Stimulated activated CD8-positive, alpha-beta memory T cell treated with anti-CD3 and anti-CD28 coated beads, Interleukin-12 subunit alpha, Interleukin-12 subunit beta, amount 100 ng/mL, for 24 hours (primary cell): ENCODE data around the gene HNRNPK.

Experiments used
- DNase-seq: peaks from one replicate; pipeline ENCODE4 v3.0.0-alpha.2; 2020; ENCODE audit errors: extremely low read depth

Gene HNRNPK

DNA sequence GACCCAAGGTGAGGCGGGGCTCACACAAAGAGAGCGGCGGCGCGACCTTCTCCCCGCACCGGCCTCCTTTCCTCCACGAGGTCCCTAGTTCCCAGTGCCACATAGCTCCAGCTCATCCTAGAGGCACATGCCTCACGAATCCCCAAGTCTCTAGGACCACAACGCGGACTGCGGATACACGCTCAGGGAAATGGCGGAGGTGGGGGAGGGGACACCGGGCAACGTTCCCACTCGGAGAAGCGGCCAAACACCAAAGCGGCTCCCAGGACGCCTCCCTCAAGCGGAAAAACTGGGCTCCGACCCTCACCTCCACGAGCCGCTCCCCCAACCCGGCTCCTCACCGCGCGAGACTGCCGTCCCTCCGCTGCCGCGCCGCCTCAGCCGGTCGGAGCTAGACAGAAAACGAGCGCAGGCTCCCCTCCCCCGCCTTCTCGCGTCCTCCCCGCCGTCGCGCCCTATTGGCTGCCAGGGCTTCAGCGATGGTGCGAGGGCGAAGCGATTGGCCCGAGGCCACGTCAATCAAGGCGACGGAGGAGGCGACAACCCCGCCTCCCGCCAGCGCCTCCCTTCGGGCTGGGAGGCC lies at the start of gene HNRNPK:
Gene HNRNPK (minus strand): TSS at position 404 of the 583 bp plus-strand sequence. CDS start 1,963 bp downstream, outside the sequence.
- DNase-seq: peak; percentile 97

DNA sequence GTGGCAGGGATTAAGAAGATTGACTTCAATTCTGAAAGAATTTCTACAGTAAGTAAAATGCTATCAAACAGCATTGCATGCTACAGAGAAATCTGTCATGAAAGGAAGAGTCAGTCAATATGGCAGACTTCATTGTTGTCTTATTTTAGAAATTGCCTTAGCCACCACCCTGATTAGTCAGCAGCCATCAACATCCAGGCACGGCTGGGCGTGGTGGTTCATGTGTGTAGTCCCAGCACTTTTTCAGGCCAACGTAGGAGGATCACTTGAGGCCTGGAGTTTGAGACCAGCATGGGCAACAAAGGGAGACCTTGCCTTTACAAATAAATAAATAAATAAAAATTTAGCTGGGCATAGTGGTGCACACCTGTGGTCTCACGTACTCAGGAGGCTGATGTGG lies 47.2 kb upstream of the HNRNPK start:
- DNase-seq: no peak

DNA sequence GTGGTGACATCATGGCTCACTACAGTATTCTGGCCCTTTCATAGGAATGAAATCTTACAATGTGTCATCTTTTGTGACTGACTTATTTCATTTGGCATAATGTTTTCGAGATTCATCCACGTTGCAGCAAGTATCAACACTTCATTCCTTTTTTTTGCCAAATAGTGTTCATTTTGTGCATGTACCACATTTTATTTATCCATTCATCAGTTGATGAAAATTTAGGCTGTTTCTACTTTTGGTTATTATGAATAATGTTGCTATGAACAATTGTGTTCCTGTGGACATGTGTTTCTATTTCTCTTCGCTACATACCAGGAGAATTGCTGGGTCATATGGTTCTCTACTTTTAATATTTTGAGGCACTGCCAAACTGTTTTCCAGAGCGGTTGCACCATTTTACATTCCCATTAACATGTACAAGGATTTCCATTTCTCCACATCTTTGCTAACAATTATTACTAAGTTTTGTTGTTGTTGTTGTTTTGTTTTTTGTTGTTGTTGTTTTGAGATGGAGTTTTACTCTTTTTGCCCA lies 44.1 kb upstream of the HNRNPK start:
- DNase-seq: no peak

DNA sequence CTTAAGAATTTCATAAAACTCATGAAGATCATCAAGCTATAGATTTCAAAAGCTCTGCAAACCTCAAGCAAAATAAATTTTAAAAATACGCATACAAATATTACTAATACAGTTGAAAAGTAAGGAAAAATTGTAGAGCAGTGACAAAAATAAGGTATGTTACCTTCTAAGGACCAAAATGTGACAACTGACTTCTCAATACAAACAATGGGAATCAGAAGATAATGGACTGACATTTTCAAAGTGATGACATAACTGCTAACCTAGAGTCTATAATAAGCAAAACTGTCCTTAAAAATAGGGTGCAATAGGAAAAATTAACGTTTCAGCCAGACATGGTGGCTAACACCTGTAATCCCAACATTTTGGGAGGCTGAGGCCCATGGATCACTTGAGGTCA lies 27.6 kb upstream of the HNRNPK start:
- no peak for DNase-seq

DNA sequence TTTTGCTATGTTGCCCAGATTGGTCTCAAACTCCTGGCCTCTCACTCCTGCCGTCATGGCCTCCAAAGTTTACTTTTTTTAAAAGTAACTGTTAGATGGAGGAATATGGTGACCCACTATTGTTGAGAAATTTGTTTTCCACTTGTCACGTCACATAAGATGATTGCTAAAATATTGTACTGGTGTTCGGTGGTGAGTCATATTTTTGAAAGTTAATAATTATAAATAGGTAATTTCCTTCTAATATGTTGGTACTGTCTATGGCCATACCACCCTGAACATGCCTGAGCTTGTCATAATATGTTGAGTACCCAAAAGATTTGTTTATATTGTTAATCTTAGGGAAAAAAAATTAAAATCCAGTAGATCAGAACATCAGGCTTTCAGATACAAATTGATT lies 23.2 kb upstream of the HNRNPK start:
- no peak for DNase-seq

DNA sequence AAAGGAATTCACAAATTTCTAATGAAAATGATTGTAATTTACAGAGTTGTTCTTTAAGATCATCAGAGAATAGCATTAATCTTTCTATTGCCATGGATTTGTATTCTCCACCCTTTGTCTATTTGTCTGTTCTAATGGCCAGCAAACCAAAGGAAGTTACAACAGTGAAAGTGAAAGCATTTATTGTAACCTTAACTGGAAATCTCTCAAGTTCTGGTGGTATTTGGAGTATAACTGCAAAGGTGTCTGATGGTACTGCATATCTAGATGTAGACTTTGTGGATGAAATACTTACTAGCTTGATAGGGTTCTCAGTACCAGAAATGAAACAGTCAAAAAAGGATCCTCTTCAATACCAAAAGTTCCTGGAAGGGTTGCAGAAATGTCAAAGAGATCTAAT lies 22.3 kb upstream of the HNRNPK start:
- DNase-seq: no peak

DNA sequence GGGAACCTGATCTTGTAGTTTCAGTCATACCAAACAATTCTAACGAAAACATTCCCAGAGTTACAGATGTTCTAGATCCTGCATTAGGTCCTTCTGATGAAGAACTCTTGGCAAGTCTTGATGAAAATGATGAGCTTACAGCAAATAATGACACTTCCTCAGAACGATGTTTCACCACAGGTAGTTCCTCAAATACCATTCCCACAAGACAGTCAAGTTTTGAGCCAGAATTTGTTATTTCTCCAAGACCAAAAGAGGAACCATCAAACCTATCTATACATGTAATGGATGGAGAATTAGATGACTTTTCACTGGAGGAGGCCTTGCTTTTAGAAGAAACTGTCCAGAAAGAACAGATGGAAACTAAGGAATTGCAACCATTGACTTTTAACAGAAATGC lies 21.6 kb upstream of the HNRNPK start:
- no peak for DNase-seq

DNA sequence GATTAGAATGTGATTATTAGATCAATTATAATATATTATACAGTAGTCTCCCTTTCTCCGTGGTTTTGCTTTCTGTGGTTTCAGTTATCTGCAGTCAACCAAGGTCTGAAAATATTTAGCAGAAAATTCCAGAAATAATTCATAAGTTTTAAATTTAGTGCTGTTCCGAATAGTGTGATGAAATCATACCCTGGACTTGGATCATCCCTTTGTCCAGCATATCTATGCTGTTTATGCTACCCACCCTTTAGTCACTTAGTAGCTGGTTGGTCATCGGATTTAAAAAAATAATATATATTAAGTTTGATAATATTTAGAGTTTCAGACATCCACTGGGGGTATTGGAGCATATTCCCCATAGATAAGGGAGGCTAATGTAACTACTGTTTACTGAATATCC lies 20.2 kb upstream of the HNRNPK start:
- DNase-seq: no peak

DNA sequence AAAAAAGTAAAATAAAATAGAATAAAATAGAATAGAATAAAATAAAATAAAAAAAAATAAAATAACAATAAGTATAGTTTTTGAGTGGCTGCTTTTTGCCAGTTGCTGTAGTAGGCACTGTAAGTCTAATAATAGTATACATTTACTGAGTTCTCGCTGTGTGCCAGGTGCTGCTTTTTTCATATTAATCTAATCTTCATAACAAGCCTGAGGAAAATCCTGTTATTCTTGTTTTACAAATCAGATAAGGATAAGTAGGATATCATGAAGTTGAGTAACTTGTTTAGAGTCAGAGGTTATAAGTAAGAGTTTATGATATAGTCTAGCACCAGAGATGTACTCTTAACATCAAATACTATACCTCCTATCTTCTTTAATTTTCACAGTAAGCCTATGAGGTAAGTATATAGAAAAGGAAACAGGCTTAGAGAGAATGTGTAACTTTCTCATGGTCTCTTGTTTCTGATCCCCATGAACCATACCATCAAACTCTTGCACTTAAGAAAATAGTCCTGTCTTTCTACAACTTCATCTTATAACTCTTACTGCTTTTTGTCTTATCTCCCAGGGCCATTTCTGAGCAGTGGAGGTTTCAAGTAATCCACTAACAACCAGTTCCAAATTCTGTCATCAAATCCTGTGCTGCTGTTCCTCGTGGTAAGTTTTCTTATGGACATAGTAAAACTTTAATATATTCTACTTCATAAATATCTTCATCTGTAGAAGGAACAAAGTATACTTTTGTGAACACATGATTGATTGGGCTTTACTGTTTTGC lies 19.3 kb upstream of the HNRNPK start:
- no peak for DNase-seq

DNA sequence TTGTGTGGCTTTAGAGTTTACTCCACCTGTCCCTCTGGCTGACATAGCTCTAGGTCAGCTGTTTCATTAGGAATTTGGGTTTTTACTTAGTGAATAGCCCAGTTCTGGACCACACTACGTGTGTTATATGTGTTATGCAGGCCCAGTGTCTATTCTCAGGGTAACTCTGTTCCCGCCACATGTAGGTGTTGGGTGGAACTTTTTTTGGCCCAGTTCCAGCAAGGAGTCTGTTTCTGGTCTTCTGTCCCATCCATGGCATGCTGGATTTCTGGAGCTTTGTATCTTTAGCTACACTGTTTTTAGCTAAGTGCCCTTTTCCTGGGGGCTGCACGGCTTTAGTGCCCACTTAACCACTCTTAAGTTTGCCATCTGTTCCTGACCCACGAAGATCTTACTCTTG lies 16.1 kb upstream of the HNRNPK start:
- no peak for DNase-seq

DNA sequence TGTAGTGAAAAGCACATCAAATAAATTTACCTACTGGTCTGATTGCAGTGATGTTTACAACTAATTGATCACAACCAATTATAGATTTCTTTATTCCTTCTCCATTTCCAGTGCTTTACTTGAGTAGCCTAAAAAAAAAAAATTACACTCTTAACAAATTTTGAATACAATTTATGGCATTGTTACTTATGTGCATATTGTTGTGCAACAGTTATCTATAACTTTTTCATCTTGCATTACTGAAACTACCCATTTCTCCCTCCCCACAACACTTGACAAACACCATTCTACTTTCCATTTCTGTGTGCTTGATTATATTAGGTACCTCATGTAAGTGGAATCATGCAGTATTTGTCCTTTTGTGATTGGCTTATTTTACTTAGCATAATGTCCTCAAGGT lies 12.9 kb upstream of the HNRNPK start:
- no peak for DNase-seq

DNA sequence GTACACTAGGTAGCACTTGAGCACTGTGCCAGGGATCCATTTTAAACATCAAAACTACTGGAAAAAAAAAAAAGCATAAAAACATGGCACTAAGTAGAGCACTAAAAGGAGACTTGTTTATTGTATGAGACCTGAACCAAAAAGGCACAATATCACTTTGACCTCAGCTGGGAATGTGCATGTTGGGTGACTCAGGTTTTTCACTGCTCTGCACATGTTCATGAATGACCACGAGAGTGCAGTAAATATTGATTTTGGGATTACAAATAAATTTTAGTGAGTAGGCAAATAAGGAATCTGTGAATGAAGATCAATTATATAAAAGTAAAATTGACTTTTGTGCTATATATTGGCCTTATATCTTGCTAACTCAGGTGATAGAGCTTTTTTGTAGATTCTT lies 12.4 kb upstream of the HNRNPK start:
- no peak for DNase-seq

DNA sequence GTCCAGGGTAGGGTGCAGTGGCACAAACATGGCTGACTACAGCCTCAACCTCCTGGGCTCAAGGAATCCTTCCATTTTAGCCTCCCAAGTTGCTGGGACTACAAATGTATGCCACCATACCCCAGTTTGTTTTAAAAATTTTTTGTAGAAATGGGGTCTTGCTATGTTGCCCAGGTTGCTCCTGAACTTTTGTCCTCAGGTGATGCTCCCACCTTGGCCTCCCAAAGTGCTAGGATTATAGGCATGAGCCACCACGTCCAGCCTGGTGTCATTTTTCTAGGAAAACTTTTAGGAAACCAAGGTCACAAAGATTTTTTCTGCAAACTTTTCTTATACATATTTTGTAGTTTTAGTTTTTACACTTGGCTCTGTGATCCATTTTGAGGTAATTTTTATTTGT lies 11.3 kb upstream of the HNRNPK start:
- no peak for DNase-seq

DNA sequence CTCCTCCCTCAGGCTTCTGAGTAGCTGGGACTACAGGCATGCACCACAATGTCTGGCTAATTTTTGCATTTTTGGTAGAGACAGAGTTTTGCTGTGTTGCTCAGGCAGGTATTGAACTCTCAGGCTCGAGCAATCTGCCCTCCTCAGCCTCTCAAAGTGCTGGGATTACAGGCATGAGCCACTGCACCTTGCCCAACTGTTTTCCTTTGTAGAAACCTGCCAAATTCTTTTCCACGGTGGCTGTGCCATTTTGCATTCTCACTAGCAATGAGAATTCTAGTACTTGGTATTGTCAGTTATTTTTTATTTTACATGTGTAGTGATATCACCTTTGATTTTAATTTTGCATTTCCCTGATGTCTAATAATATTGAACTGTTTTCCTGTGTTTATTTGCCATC lies 8.4 kb upstream of the HNRNPK start:
- DNase-seq: no peak

DNA sequence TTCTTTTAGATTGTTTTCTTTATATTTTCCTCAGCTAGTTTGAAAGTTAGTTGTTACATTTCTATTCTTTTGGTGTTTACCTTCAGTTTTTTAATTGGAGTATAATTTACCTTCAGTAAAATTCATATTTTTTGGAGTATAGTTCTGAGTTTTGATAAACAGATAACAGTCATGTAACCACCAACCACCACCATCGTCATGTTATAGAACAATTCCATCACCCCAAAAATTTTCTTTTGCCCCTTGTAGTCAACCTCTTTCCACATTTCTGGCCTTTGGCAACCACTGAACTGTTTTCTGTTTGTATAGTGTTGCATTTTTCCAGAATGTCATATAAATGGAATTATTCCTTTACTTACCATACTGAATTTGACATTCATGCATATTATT lies 7.4 kb upstream of the HNRNPK start:
- no peak for DNase-seq

DNA sequence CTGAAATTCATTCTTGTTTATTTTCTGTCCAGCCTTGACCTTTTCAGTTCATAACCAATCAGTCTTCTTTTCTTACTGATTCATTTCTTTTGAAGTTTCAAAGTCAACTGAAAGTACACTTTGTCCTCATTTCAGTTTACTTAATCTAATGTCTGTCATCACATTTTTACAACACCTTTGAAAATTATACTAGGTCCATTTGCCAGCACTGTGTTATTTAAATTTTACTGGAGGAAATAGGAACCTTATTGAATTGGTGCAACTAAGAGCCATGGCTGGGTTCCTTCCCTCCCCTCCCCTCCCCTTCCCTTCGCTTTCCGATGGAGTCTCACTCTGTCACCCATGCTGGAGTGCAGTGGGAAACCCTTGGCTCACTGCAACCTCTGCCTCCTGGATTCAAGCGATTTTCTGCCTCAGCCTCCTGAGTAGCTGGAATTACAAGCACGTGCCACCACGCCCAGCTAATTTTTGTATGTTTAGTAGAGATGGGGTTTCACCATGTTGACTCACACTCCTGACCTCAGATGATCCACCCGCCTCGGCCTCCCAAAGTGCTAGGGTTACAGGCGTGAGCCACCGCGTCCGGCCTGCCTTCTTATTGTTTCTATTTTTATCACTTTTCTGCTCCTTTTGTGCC lies 6.9 kb upstream of the HNRNPK start:
- DNase-seq: no peak

DNA sequence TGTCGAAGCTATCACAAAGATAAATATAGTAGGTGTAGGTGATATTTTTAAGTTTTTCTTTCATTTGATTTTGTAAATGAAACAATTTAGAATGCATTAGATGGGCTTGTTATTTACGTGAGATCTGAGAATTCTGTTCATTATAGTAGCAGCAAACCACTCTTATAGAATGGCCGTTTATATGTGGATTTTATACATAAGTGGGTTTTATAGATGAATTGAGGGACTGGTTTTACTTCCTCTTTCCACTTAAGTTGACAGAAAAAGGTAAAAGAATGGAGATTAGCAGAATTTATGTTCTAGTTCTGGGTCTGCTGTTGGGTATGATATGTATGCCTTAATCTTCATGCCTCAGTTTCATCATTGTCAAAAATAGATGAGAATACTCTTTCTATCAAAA lies 6.2 kb upstream of the HNRNPK start:
- DNase-seq: no peak

DNA sequence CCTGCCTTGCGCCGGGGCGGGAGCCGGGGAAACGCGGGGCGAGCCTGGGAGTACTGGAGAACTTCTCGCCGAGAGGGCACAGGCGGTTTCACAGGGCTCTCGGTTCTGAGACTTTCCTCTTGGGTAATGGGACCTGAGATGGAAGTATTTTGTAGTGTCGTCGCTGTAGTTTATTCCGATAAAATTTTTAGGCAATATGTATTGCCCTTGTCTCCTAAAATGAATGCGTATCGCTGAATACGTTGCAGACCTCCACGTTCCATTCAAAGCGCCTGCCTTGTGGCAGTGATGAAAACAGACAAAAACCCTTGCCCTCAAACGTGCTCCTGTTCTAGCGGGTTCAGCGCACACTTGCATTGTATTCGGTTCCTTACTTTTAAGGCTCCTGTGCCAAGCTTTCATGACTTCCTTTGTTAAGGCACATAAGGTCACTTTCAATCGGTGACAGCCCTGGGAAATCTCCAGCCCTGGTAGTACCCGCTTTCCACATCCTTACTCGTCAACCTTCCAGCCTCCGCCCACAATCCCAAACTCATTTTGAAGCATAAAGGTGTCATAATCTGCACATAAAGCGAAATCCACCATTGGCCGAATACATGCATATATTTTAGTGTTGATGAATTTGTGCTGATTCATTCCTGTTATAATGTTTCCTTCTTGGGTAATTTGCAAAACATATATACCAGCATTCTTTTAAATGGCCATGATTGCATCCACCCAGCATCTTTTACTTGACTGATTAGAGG lies 1.3 kb upstream of the HNRNPK start:
- no peak for DNase-seq

DNA sequence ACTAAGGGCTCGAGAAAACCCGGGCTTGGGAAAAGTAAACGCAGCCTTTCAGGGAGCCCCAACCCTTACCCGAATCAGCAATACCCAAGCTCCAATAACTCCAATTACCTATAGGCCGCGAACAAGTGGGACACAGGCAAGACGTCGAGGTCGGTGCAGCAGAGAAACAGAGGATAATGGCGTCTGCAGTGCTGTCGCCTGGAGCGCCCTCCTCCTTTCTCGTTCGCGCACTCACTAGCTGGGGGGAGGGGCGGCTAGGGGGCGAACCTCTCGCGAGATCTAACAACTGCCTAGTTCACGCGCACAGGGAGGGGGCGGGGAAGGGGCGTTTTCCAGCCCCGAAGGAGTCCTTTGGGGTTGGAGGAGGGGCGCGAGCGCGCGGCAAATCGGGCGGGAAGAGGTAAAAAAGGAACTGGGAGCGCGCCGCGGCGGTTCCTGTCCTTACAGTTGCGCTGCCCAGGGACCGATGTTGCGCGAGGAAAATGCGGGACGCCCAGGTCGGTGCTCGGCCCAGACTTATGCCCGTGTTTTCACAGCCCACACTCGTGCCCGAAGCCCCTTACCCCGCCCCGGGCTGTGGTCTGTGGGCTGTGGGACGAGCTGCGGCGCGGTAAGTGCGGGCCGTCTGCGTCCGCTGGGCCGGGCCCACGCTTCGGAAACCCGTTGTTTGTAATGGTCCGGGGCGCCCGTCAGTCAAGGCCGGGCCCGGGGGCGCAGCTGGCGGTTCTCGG lies 545 bp upstream of the HNRNPK start, which contains the start of gene RMI1:
Gene RMI1 (plus strand): TSS at position 411 of the 731 bp plus-strand sequence. CDS start 20,182 bp downstream, outside the sequence.
- DNase-seq: peak; percentile 100

DNA sequence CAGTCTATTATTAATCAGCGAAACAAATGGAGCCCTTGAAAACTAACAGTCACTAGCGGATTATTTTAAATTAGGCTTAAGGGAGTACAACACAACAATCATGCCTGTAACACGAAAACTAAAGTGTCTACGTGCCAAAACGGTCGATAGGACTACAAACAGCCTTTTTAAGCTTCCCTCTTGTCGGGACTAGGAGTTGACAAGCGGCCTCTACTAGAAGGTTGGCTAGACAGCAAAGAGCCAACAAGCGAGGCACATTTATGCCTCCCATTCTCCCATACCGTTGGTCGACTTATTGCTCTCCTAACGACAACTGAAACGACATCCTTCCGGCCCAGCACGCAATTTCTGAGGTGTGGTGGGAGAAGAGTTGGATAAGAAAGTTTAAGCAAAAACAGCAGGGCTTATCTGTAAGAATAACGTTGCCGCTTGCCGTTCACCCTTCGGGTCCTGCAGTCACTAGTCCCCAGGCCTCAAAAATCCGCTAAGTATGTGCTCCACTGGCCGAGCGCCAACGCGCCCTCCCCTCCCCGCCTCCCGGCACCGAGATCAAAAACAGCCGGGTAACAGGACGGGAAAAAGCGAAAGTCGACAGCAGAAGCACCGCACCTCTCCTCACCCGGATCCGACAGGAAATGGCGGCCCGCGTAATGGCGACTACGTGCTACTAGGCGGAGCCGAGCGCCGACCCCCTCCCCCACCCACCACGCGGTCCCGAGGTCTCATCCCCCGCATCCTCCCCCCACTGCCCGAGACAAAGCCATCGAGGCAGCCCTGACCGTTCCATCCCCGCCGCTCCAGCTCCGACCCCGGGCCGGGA lies 813 bp downstream of the HNRNPK start:
- DNase-seq: peak; percentile 71

DNA sequence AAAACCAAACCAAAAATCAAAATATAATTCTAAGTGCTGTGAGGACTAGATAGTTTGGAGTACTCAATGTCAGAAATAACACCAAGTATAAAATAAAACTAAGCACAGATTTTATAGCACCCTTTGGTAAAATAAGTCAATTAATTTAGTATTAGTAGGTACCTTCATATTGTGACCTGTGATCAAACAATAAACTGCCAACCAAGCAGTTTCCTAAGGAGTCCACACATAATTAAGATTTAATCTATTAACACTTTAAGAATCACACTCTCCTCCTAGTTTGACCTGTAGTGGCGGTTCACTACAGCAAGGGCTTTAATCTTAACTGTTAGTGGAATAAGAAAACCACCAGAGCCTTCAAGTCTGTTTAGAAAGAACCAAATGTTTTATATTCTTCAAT lies 2.8 kb downstream of the HNRNPK start:
- DNase-seq: no peak
